Activated effector memory CD4-positive, alpha-beta T cell treated with Interleukin-2 at 50 U/mL for 16 hours (primary cell): Measurements from ENCODE around the gene PRRC2A.
A peak's percentile ranks its signal among the peaks of the same experiment; 100 is the strongest.
"Not testable (repeated sequence)": the region's sequence is repeated elsewhere in the genome, so short reads cannot be mapped to it uniquely, and the experiment has no call there.

Experiments used
- DNase-seq: peaks from one replicate; pipeline ENCODE4 v3.0.0-alpha.2; 2020

The PRRC2A gene

GRCh38 chr6:31586008-31586407, 34.5 kb upstream of the PRRC2A start, which contains the start of gene LST1:
Gene LST1, plus strand, starts transcription at chr6:31586277. Its CDS starts 1,023 bp downstream, at chr6:31587300.
- DNase-seq = no peak

DNA sequence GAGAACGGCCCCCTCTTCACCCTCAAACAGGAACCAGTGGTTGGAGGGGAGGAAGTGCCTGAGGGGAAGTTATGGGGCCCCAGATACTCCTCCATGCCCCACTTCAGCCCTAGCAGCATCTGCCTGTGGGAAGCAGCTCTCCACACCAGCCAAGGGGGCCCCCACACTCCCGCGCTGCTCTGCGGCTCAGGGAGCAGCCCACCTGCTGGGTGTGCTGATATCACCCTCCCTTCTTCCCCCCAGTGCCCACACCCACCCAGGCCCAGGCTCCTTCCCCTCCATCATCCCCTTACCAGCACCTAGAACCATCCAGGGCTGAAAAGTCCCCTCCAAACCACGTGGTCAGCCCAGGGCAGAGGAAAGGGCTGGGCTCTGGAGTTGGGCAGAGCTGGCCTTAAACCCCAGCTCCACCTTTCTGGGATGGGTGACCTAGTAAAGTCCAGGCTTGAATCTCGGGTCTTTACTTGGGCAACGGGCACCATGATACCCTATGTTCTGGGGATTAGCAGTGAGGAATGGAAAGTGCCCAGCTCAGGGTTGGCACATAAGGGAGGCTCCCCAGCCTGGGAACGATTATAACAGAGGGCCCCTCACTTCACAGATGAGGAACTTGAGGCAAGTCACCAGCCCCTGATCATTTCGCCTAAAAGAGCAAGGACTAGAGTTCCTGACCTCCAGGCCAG, 33.8 kb upstream of the PRRC2A start:
- no peak for DNase-seq

DNA sequence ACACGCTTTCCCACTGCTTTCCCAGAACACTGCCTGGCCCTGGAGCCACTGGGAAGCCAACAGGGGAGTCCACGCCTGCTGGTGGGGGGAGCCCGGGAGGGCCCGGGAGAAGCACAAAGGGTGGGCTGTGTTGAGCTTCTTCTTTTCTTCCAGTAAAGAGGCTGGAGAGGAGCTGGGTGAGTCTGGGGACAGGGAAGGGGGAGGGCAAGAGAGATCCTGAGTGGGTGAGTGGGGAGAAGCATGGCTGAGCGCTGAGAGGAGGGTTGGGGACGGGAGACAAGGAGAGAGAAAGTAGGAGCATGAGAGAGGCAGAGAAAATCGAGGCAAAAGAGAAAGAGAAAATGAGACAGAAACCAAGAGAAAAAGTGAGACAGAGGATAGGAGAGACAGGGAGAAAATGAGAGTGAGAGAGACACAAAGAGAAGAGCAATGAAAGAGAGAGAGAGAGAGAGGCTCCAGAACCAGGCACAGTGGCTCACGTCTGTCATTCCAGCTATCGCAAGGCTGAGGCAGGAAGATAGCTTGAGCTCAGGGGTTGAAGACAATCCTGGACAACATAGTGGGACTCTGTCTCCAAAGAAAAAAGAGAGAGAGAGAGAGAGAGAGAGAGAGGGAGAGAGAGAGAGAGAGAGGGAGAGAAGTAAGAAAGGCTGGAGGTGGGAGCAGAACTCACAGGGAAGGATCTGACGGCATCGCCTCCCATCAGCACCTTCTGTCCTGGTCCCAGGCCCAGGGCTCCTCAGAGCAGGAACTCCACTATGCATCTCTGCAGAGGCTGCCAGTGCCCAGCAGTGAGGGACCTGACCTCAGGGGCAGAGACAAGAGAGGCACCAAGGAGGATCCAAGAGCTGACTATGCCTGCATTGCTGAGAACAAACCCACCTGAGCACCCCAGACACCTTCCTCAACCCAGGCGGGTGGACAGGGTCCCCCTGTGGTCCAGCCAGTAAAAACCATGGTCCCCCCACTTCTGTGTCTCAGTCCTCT, 32.4 kb upstream of the PRRC2A start:
- DNase-seq = no peak

GRCh38 chr6:31588871-31589650, 31.5 kb upstream of the PRRC2A start:
- no peak for DNase-seq

- not testable (repeated sequence) for DNase-seq
Measured at GRCh38 chr6:31590691-31591090, 29.8 kb upstream of the PRRC2A start.

DNA sequence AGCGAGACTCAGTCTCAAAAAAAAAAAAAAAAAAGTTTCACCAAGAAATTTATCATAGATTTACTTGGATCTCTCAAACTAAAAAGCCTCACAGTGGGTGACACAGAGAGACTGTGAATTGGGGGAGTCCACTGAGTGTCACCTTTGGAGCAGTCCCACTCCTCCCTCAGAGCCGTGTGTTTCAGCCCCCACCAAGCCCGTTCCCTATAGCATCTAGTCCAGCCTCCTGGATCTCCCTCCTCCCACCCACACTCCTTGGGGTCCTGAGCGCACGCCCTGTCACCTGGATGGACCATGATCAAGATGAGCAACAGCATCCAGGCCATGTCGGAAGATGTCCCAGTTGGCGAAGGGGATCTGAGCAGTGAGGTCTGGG, 28.1 kb upstream of the PRRC2A start:
- DNase-seq = no peak

DNA sequence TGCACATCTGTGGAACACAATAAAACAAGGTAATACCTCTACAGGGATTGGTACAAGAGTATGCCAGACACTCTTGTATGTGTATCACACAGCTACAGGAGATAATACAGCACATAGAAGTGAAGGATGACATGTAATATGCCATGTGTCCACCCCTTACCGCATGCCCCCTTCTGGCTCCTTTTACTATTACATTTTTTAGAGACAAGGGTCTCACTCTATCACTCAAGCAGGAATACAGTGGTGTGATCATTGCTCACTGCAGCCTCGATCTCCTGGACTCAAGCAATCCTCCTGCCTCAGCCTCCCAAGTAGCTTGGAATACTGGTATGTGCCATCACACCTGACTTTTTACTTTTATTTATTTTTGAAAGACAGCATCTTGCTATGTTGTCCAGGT, 23.5 kb upstream of the PRRC2A start:
- DNase-seq = no peak

- no peak for DNase-seq
Measured at GRCh38 chr6:31607317-31607716, 13.2 kb upstream of the PRRC2A start.

- no peak for DNase-seq
Measured at GRCh38 chr6:31609519-31610406, 10.8 kb upstream of the PRRC2A start.

GRCh38 chr6:31610968-31611367, 9.5 kb upstream of the PRRC2A start:
- DNase-seq = no peak

DNA sequence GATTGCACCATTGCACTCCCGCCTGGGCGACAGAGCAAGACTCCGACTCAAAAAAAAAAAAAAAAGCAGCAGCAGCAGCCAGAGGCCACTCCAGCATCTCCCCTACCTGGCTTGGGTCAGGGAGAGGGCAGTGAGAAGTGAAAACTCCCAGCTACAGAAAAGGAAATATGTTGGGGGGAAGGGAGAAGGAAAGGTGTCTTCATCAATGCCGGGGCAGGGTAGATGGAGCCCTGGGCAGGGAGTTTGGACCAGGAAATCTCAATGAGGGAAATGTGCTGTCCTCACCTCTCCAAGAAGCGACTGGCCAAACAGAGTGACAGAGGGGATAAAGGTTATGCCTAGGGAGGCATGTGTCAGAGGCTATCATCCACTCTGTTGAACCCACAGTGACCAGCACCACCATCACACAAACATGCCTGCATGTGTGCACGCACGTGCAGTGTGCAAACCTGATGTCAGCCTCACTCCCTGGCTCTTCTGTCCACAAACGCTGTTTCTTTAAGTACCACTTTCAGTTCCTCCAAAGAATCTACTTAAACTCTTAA, 6.4 kb upstream of the PRRC2A start:
- DNase-seq = no peak

GRCh38 chr6:31614684-31615578, 5.6 kb upstream of the PRRC2A start, which contains the start of gene AIF1:
Gene AIF1, plus strand, starts transcription at chr6:31615234. Its CDS starts 96 bp downstream, at chr6:31615330.
- DNase-seq = no peak

DNA sequence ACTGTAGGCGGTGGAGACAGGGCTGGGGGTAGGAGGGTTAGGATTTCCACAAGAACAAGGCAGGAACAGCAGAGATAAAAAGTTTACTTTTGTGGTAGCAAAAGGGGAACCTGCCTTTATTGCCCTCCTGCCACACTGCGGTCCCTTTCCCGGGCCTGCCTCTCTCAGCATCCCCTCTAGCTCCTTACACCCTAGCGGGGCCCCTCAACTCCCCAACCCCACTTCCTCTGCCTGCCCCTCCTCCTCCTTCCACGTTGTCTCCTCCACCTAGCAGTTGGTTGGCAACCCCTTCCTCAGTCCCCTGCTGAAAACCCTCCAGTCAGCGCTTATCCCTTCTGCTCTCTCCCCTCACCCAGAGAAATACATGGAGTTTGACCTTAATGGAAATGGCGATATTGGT, 4.8 kb upstream of the PRRC2A start:
- no peak for DNase-seq

GRCh38 chr6:31617010-31617409, 3.5 kb upstream of the PRRC2A start:
- no peak for DNase-seq

DNA sequence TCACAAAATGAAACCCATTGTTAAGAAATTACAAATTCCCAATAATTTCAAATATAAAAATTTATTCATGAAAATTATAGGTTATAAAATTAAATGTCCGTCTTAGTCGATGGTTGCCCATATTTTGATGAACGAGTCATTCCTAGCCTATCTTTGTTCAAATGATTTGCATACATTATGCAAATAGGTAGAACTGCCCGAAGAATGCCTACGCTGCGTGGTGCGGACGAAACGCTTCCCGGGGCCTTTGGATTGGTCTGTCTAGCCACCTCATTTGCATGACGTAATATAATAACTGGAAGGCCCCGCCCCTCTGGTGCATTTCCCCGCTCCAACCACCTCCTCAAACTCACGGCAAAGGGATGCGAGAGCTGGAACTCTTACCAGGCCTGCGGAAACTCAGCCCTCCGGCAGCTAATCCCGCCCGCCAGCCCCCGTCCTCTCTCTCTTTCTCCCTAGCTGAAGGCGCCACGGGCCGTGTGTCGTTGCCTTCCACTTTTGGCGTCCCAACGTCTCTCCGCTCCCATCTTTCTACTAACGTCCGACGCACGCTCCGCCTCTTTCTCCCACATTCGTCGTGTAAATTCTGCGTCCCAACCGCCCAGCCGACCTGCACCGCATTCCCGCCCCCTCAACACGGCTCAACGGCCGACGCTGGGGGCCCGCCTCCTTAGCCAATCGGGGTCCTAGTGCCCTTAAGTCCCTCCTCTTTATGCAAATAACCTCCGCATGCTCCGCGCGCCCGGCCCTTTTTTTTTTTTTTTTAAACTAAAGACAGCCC, 520 bp upstream of the PRRC2A start:
- DNase-seq = peak; percentile 96

- no peak for DNase-seq
Measured at GRCh38 chr6:31621320-31621939, 915 bp downstream of the PRRC2A start.

- DNase-seq = no peak
Measured at GRCh38 chr6:31621991-31622390, 1.5 kb downstream of the PRRC2A start.

DNA sequence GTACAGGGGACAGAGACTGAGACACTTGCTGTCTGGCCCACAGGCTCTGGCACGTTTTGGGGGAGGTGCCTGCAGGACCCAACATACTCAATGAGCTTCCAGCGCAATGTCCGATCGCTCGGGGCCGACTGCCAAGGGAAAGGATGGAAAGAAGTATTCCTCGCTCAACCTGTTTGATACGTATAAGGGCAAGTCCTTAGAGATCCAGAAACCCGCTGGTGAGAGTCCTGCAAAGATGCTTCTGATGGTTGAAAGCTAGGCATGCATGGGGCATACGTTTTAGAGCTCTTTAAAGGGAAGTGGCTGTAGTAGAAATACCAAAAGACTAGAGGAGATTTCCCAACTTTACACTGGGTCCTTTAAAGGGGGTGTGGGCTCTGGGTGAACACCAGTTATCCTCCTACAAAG, 2.2 kb downstream of the PRRC2A start:
- DNase-seq = no peak

DNA sequence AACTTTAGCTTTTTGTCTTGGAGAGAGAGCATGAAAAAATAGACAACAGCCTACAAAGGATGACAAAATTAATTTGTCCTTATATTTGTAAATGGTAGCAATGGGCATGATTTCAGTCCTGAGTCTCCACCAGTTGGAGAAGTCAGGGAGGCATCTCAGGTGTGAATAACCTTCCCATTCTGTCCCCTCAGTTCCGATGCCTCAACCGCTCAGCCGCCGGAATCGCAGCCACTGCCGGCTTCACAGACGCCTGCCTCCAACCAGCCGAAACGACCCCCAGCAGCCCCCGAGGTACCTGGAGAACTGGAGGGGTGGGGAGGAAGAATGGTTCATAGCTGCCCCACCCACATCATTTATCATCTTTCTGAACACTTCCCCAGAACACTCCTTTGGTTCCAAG, 3.6 kb downstream of the PRRC2A start:
- no peak for DNase-seq
